WTC11 (cell line): Measurements from ENCODE around the gene SHPK. TPM values are rescaled to one million over a fixed set of nuclear protein-coding genes. Genes with fewer than 3 reads are reported as not detected.

Experiments
- ATAC-seq: fragments of 200-7000 bp; cut with Tn5 transposase; 2 replicates; pipeline ENCODE4 v1.10.0; 2021; ENCODE audit warnings: mild to moderate bottlenecking, moderate library complexity
- Bru-seq: library from RNA; stranded (reverse); fragments of 400-500 nt; gene quantifications from one replicate; lab custom pipeline; 2021; lab: Mats Ljungman, UMichigan
- CTCF ChIA-PET: fragments of 300-600 bp; sonication (Branson Sonifier 250); formaldehyde crosslinking; loops from one replicate; lab custom pipeline; 2021; ENCODE audit warnings: antibody characterized with exemption; lab: Charles Lee
- POLR2A ChIA-PET: fragments of 350-600 bp; sonication (Branson Sonifier 250); formaldehyde crosslinking; loops from one replicate; lab custom pipeline; 2021; ENCODE audit warnings: antibody characterized with exemption; lab: Charles Lee
- DNase-seq: peaks from one replicate; pipeline ENCODE4 v3.0.0; 2021; ENCODE audit warnings: low spot score
- H3K27ac Mint-ChIP-seq: 2 replicates; pipeline ENCODE4 v1.8.0; 2021; ENCODE audit warnings: mixed read lengths
- H3K27me3 Mint-ChIP-seq: 2 replicates; pipeline ENCODE4 v1.8.0; 2021; ENCODE audit warnings: low read depth, mild to moderate bottlenecking, moderate library complexity, mixed read lengths
- H3K36me3 Mint-ChIP-seq: 2 replicates; pipeline ENCODE4 v1.8.0; 2021; ENCODE audit warnings: mixed read lengths
- H3K4me1 Mint-ChIP-seq: 2 replicates; pipeline ENCODE4 v1.8.0; 2022; ENCODE audit warnings: mixed read lengths
- H3K4me3 Mint-ChIP-seq: 2 replicates; pipeline ENCODE4 v1.8.0; 2021; ENCODE audit warnings: mild to moderate bottlenecking, moderate library complexity, mixed read lengths
- H3K9me3 Mint-ChIP-seq: 2 replicates; pipeline ENCODE4 v1.8.0; 2021; ENCODE audit warnings: mixed read lengths
- ESRRA ChIP-seq: sonication (generic); formaldehyde crosslinking; IDR thresholded peaks from 2 replicates; pipeline ENCODE4 v1.8.1; 2022; ENCODE audit warnings: mild to moderate bottlenecking, missing genetic modification reagents, borderline replicate concordance
- ETV6 ChIP-seq: sonication (generic); formaldehyde crosslinking; IDR thresholded peaks from 2 replicates; pipeline ENCODE4 v1.8.1; 2022; ENCODE audit warnings: mild to moderate bottlenecking, missing genetic modification reagents
- FOXK1 ChIP-seq: sonication (generic); formaldehyde crosslinking; IDR thresholded peaks from 2 replicates; pipeline ENCODE4 v1.8.0; 2022; ENCODE audit warnings: mild to moderate bottlenecking, moderate library complexity, missing genetic modification reagents
- FOXP1 ChIP-seq: sonication (generic); formaldehyde crosslinking; IDR thresholded peaks from 2 replicates; pipeline ENCODE4 v1.8.0; 2022; ENCODE audit warnings: missing genetic modification reagents, mild to moderate bottlenecking, moderate library complexity, borderline replicate concordance
- GRHL2 ChIP-seq: fragments of 250-450 bp; sonication (Bioruptor Pico); IDR thresholded peaks from 2 replicates; pipeline ENCODE4 v1.8.0; 2022; ENCODE audit warnings: mild to moderate bottlenecking, moderate library complexity; ENCODE audit not compliant: insufficient replicate concordance, severe bottlenecking
- GTF2I ChIP-seq: fragments of 250-450 bp; sonication (Bioruptor Pico); conservative IDR thresholded peaks from 2 replicates; pipeline ENCODE4 v1.4.0; 2021; ENCODE audit warnings: mild to moderate bottlenecking
- HMGXB4 ChIP-seq: sonication (generic); formaldehyde crosslinking; IDR thresholded peaks from 2 replicates; pipeline ENCODE4 v1.8.1; 2023; ENCODE audit warnings: mild to moderate bottlenecking, moderate library complexity, missing genetic modification reagents
- IRF2 ChIP-seq: sonication (generic); formaldehyde crosslinking; IDR thresholded peaks from 2 replicates; pipeline ENCODE4 v1.8.0; 2022; ENCODE audit warnings: low read depth, missing genetic modification reagents, borderline replicate concordance
- JUN ChIP-seq: sonication (generic); formaldehyde crosslinking; IDR thresholded peaks from 2 replicates; pipeline ENCODE4 v1.8.0; 2023; ENCODE audit warnings: mild to moderate bottlenecking, missing genetic modification reagents
- OVOL2 ChIP-seq: fragments of 250-450 bp; sonication (Bioruptor Pico); IDR thresholded peaks from 2 replicates; pipeline ENCODE4 v1.9.0; 2021; ENCODE audit warnings: mild to moderate bottlenecking, borderline replicate concordance
- SP1 ChIP-seq: sonication (generic); formaldehyde crosslinking; conservative IDR thresholded peaks from 2 replicates; pipeline ENCODE4 v1.8.1; 2022; ENCODE audit warnings: missing genetic modification reagents
- TEAD1 ChIP-seq: sonication (generic); formaldehyde crosslinking; IDR thresholded peaks from 2 replicates; pipeline ENCODE4 v1.8.0; 2022; ENCODE audit warnings: mild to moderate bottlenecking, missing genetic modification reagents
- ZNF121 ChIP-seq: sonication (generic); formaldehyde crosslinking; IDR thresholded peaks from 2 replicates; pipeline ENCODE4 v1.8.0; 2023; ENCODE audit warnings: missing genetic modification reagents
- ZNF219 ChIP-seq: sonication (generic); formaldehyde crosslinking; IDR thresholded peaks from 2 replicates; pipeline ENCODE4 v1.8.0; 2023; ENCODE audit warnings: missing genetic modification reagents, mild to moderate bottlenecking, borderline replicate concordance
- long read RNA-seq, 3 experiments: library from RNA in 1 of 3; library from capped mRNA in 1 of 3; library from polyadenylated mRNA in 1 of 3; unstranded in 2 of 3; stranded (forward) in 1 of 3; transcript quantifications; one replicate each; pipeline ENCODE4 v2.0.0, GENCODE V29; 2021
- total RNA-seq: library from RNA; stranded (reverse); gene quantifications from 3 replicates; pipeline ENCODE4 v1.2.3, GENCODE V29; 2021
- TF ChIP-seq, protein P1 (sequence below): sonication (generic); formaldehyde crosslinking; conservative IDR thresholded peaks from 2 replicates; pipeline ENCODE4 v1.8.1; 2023; ENCODE audit warnings: mild to moderate bottlenecking, low read depth, missing genetic modification reagents, moderate library complexity
- TF ChIP-seq, protein P2 (sequence below): sonication (generic); formaldehyde crosslinking; IDR thresholded peaks from 2 replicates; pipeline ENCODE4 v1.8.0; 2022; ENCODE audit warnings: missing genetic modification reagents
- TF ChIP-seq, protein P3 (sequence below): sonication (generic); formaldehyde crosslinking; IDR thresholded peaks from 2 replicates; pipeline ENCODE4 v1.8.0; 2023; ENCODE audit warnings: missing genetic modification reagents, mild to moderate bottlenecking, borderline replicate concordance
- TF ChIP-seq, protein P4 (sequence below): sonication (generic); formaldehyde crosslinking; IDR thresholded peaks from 2 replicates; pipeline ENCODE4 v1.8.0; 2023; ENCODE audit warnings: missing genetic modification reagents
- TF ChIP-seq, protein P5 (sequence below): fragments of 200-600 bp; IDR thresholded peaks from 2 replicates; pipeline ENCODE4 v1.8.0; 2022; ENCODE audit warnings: antibody characterized with exemption

SHPK gene
- total RNA-seq (29.0 to 29.3 TPM (median 29.2 TPM) in 3 replicates), Bru-seq, nascent RNA (percentile 87 among the genes with signal in this experiment)
- long read RNA-seq, experiment 1, transcript SHPK-201 (7 exons, 3,838 nt) = major isoform, 156 of 178 reads
- long read RNA-seq, experiment 1, partial matches to known transcripts = 11 of 178 reads
- long read RNA-seq, experiment 1, other reads (novel, unspliced or antisense) = 11 of 178 reads
- long read RNA-seq, experiment 2, transcript SHPK-201 (7 exons, 3,838 nt) = major isoform, 12 of 32 reads
- long read RNA-seq, experiment 2, partial matches to known transcripts = 3 of 32 reads
- long read RNA-seq, experiment 2, other reads (novel, unspliced or antisense) = 17 of 32 reads
- long read RNA-seq, experiment 3, partial matches to known transcripts = 0 of 3 reads
- long read RNA-seq, experiment 3, other reads (novel, unspliced or antisense) = 2 of 3 reads

- peak within 1 kb of the TSS; percentile 100 for H3K27ac Mint-ChIP-seq
- peak; percentile 97 for ATAC-seq
- H3K27me3 Mint-ChIP-seq = no peaks in the 10 kb centered on the region
- H3K36me3 Mint-ChIP-seq = peaks cover 8% of the 10 kb centered on the region; the same call in 1 of the 2 replicates
- no peaks in the 10 kb centered on the region for H3K9me3 Mint-ChIP-seq
- peak; percentile 97 for DNase-seq
- ChIA-PET CTCF (interaction anchor here (0.9 to 3.2 kb wide), 12 partner anchors 11 to 623 kb away, joined by 3 to 25 read pairs (median 7); partner anchors contain the start of gene NCBP3), POLR2A (interaction anchor here (0.6 to 1.4 kb wide), 6 partner anchors 10 to 901 kb away, joined by 3 to 6 read pairs (median 4); partner anchors contain the start of genes EMC6 and TAX1BP3)
- H3K4me3 Mint-ChIP-seq = peak within 1 kb of the TSS; percentile 97
- H3K4me1 Mint-ChIP-seq = peaks cover 27% of the 10 kb centered on the region
- TF ChIP-seq SP1 = peak; percentile 68
- TF ChIP-seq FOXP1 = no peak; the same call in 1 of the 2 replicates
- no peak; the same call in 1 of the 2 replicates for TF ChIP-seq HMGXB4 (CRISPR knock-in tag)
- no peak for TF ChIP-seq ZNF219 (CRISPR knock-in tag)
- no peak for TF ChIP-seq GTF2I (CRISPR knock-in tag)
- 0 out of 2 replicates have a peak, but pooled peaks have one; percentile 45 for TF ChIP-seq ETV6 (CRISPR knock-in tag)
- TF ChIP-seq FOXK1 = peak; percentile 67; the same call in 1 of the 2 replicates
- TF ChIP-seq, protein P1, sequence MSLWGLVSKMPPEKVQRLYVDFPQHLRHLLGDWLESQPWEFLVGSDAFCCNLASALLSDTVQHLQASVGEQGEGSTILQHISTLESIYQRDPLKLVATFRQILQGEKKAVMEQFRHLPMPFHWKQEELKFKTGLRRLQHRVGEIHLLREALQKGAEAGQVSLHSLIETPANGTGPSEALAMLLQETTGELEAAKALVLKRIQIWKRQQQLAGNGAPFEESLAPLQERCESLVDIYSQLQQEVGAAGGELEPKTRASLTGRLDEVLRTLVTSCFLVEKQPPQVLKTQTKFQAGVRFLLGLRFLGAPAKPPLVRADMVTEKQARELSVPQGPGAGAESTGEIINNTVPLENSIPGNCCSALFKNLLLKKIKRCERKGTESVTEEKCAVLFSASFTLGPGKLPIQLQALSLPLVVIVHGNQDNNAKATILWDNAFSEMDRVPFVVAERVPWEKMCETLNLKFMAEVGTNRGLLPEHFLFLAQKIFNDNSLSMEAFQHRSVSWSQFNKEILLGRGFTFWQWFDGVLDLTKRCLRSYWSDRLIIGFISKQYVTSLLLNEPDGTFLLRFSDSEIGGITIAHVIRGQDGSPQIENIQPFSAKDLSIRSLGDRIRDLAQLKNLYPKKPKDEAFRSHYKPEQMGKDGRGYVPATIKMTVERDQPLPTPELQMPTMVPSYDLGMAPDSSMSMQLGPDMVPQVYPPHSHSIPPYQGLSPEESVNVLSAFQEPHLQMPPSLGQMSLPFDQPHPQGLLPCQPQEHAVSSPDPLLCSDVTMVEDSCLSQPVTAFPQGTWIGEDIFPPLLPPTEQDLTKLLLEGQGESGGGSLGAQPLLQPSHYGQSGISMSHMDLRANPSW (CRISPR knock-in tag) = no peak
- no peak for TF ChIP-seq GRHL2
- no peak for TF ChIP-seq IRF2 (CRISPR knock-in tag)
- TF ChIP-seq TEAD1 (CRISPR knock-in tag) = peak; percentile 94
- TF ChIP-seq, protein P2, sequence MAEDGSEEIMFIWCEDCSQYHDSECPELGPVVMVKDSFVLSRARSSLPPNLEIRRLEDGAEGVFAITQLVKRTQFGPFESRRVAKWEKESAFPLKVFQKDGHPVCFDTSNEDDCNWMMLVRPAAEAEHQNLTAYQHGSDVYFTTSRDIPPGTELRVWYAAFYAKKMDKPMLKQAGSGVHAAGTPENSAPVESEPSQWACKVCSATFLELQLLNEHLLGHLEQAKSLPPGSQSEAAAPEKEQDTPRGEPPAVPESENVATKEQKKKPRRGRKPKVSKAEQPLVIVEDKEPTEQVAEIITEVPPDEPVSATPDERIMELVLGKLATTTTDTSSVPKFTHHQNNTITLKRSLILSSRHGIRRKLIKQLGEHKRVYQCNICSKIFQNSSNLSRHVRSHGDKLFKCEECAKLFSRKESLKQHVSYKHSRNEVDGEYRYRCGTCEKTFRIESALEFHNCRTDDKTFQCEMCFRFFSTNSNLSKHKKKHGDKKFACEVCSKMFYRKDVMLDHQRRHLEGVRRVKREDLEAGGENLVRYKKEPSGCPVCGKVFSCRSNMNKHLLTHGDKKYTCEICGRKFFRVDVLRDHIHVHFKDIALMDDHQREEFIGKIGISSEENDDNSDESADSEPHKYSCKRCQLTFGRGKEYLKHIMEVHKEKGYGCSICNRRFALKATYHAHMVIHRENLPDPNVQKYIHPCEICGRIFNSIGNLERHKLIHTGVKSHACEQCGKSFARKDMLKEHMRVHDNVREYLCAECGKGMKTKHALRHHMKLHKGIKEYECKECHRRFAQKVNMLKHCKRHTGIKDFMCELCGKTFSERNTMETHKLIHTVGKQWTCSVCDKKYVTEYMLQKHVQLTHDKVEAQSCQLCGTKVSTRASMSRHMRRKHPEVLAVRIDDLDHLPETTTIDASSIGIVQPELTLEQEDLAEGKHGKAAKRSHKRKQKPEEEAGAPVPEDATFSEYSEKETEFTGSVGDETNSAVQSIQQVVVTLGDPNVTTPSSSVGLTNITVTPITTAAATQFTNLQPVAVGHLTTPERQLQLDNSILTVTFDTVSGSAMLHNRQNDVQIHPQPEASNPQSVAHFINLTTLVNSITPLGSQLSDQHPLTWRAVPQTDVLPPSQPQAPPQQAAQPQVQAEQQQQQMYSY (CRISPR knock-in tag) = no peak
- TF ChIP-seq ZNF121 (CRISPR knock-in tag) = no peak
- TF ChIP-seq, protein P3, sequence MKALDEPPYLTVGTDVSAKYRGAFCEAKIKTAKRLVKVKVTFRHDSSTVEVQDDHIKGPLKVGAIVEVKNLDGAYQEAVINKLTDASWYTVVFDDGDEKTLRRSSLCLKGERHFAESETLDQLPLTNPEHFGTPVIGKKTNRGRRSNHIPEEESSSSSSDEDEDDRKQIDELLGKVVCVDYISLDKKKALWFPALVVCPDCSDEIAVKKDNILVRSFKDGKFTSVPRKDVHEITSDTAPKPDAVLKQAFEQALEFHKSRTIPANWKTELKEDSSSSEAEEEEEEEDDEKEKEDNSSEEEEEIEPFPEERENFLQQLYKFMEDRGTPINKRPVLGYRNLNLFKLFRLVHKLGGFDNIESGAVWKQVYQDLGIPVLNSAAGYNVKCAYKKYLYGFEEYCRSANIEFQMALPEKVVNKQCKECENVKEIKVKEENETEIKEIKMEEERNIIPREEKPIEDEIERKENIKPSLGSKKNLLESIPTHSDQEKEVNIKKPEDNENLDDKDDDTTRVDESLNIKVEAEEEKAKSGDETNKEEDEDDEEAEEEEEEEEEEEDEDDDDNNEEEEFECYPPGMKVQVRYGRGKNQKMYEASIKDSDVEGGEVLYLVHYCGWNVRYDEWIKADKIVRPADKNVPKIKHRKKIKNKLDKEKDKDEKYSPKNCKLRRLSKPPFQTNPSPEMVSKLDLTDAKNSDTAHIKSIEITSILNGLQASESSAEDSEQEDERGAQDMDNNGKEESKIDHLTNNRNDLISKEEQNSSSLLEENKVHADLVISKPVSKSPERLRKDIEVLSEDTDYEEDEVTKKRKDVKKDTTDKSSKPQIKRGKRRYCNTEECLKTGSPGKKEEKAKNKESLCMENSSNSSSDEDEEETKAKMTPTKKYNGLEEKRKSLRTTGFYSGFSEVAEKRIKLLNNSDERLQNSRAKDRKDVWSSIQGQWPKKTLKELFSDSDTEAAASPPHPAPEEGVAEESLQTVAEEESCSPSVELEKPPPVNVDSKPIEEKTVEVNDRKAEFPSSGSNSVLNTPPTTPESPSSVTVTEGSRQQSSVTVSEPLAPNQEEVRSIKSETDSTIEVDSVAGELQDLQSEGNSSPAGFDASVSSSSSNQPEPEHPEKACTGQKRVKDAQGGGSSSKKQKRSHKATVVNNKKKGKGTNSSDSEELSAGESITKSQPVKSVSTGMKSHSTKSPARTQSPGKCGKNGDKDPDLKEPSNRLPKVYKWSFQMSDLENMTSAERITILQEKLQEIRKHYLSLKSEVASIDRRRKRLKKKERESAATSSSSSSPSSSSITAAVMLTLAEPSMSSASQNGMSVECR (CRISPR knock-in tag) = peak; percentile 52
- TF ChIP-seq, protein P4, sequence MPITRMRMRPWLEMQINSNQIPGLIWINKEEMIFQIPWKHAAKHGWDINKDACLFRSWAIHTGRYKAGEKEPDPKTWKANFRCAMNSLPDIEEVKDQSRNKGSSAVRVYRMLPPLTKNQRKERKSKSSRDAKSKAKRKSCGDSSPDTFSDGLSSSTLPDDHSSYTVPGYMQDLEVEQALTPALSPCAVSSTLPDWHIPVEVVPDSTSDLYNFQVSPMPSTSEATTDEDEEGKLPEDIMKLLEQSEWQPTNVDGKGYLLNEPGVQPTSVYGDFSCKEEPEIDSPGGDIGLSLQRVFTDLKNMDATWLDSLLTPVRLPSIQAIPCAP (CRISPR knock-in tag) = no peak
- no peak for TF ChIP-seq OVOL2 (CRISPR knock-in tag)
- TF ChIP-seq ESRRA (CRISPR knock-in tag) = 0 out of 2 replicates have a peak, but pooled peaks have one; percentile 14
- TF ChIP-seq JUN (CRISPR knock-in tag) = 0 out of 2 replicates have a peak, but pooled peaks have one; percentile 61
- TF ChIP-seq, protein P5, sequence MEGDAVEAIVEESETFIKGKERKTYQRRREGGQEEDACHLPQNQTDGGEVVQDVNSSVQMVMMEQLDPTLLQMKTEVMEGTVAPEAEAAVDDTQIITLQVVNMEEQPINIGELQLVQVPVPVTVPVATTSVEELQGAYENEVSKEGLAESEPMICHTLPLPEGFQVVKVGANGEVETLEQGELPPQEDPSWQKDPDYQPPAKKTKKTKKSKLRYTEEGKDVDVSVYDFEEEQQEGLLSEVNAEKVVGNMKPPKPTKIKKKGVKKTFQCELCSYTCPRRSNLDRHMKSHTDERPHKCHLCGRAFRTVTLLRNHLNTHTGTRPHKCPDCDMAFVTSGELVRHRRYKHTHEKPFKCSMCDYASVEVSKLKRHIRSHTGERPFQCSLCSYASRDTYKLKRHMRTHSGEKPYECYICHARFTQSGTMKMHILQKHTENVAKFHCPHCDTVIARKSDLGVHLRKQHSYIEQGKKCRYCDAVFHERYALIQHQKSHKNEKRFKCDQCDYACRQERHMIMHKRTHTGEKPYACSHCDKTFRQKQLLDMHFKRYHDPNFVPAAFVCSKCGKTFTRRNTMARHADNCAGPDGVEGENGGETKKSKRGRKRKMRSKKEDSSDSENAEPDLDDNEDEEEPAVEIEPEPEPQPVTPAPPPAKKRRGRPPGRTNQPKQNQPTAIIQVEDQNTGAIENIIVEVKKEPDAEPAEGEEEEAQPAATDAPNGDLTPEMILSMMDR = no peak
These were observed at the start of gene SHPK, which contains the start of gene CTNS for GRCh38 chr17:3636154-3636907. Gene SHPK, minus strand, starts transcription at chr17:3636250. Its CDS starts 31 bp downstream, at chr17:3636219. Gene CTNS, plus strand, starts transcription at chr17:3636760. Its CDS starts 3,447 bp downstream, at chr17:3640207.
